IPS DF 6.9 (cell line): Measurements from ENCODE around the gene RAB13.

Experiments
- DNase-seq: peaks from one replicate; pipeline ENCODE4 v3.0.0-alpha.2; 2013; ENCODE audit warnings: low read depth, low spot score
- H3K27ac ChIP-seq: one replicate; pipeline ENCODE4 v1.5.1; 2013; ENCODE audit warnings: low read length, control low read depth
- H3K27me3 ChIP-seq: 2 replicates; pipeline ENCODE4 v1.6.1; 2013; ENCODE audit warnings: mild to moderate bottlenecking, low read length; ENCODE audit not compliant: control insufficient read depth, insufficient read depth
- H3K36me3 ChIP-seq: 2 replicates; pipeline ENCODE4 v1.6.1; 2013; ENCODE audit warnings: low read length; ENCODE audit not compliant: control insufficient read depth, insufficient read depth
- H3K4me1 ChIP-seq: 2 replicates; pipeline ENCODE4 v1.6.1; 2013; ENCODE audit warnings: low read length; ENCODE audit not compliant: control insufficient read depth, insufficient read depth
- H3K4me3 ChIP-seq: 2 replicates; pipeline ENCODE4 v1.5.1; 2013; ENCODE audit warnings: mild to moderate bottlenecking, low read length
- H3K9me3 ChIP-seq: 2 replicates; pipeline ENCODE4 v1.6.1; 2013; ENCODE audit warnings: low read length, inconsistent platforms; ENCODE audit not compliant: control insufficient read depth, insufficient read depth
- WGBS: extraction: QIAGEN DNeasy Blood & Tissue Kit; methylation state at CpG from one replicate; pipeline ENCODE4 v1.1.7; 2013; ENCODE audit warnings: mixed read lengths, missing lambda C conversion rate; ENCODE audit not compliant: insufficient read length, insufficient coverage; 5-methylcytosine and 5-hydroxymethylcytosine counted together

RAB13 gene

GRCh38 chr1:153967107-153967999 is 18.8 kb downstream of the RAB13 start, which contains the start of gene CREB3L4:
Gene CREB3L4, plus strand, starts transcription at chr1:153967902. Its CDS starts 624 bp downstream, at chr1:153968526.
- Histone ChIP-seq H3K4me3 (peak within 1 kb of the TSS; percentile 42; the same call in 1 of the 2 replicates), H3K4me1 (no peaks in the 10 kb centered on the region), H3K27me3 (no peaks in the 10 kb centered on the region), H3K27ac (peak within 1 kb of the TSS; percentile 13), H3K9me3 (no peaks in the 10 kb centered on the region), H3K36me3 (no peaks in the 10 kb centered on the region)
- no CpG with 5 or more reads among the region's 60 CpGs for WGBS
- DNase-seq, result peak; percentile 97

DNA sequence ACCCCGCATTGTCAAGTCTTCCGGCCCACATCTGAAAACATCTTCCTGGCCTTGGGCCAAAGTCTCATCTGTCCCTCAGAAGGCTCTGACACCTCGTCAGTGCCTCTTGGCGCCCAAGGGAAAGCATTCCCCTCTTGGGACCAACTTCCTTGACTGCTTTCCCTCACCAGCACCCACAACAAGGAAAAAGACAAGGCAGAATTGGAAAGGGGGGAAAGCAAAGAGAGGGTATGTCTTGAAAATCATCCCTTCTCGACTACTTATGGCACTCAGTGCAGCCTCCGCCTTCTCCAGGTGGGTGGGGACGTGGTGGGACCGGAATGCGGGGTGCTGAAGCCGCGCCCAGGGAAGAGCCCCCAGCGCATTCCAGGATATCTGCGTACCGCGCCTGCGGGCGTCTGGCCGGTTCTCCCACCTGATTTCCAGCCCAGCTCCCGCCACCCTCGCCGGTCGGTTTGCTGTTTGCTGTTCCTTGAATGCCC is 22.2 kb downstream of the RAB13 start:
- Histone ChIP-seq H3K27me3 (no peaks in the 10 kb centered on the region), H3K4me1 (no peaks in the 10 kb centered on the region; the same call in 1 of the 2 replicates), H3K9me3 (no peaks in the 10 kb centered on the region), H3K27ac (peak overlapping the region; percentile 36), H3K4me3 (peak overlapping the region; percentile 87; the same call in 1 of the 2 replicates), H3K36me3 (peaks cover 13% of the 10 kb centered on the region)
- WGBS, result no CpG with 5 or more reads among the region's 22 CpGs
- no peak for DNase-seq

GRCh38 chr1:153963030-153963849 is 22.9 kb downstream of the RAB13 start, which contains the start of gene SLC39A1:
Gene SLC39A1, minus strand, starts transcription at chr1:153963537. Its CDS starts 822 bp downstream, at chr1:153962715.
- WGBS, result no CpG with 5 or more reads among the region's 54 CpGs
- Histone ChIP-seq H3K4me3 (peak within 1 kb of the TSS; percentile 87), H3K9me3 (no peaks in the 10 kb centered on the region), H3K27ac (peak within 1 kb of the TSS; percentile 36), H3K4me1 (no peaks in the 10 kb centered on the region; the same call in 1 of the 2 replicates), H3K36me3 (peaks cover 13% of the 10 kb centered on the region), H3K27me3 (no peaks in the 10 kb centered on the region)
- DNase-seq, result peak; percentile 96

DNA sequence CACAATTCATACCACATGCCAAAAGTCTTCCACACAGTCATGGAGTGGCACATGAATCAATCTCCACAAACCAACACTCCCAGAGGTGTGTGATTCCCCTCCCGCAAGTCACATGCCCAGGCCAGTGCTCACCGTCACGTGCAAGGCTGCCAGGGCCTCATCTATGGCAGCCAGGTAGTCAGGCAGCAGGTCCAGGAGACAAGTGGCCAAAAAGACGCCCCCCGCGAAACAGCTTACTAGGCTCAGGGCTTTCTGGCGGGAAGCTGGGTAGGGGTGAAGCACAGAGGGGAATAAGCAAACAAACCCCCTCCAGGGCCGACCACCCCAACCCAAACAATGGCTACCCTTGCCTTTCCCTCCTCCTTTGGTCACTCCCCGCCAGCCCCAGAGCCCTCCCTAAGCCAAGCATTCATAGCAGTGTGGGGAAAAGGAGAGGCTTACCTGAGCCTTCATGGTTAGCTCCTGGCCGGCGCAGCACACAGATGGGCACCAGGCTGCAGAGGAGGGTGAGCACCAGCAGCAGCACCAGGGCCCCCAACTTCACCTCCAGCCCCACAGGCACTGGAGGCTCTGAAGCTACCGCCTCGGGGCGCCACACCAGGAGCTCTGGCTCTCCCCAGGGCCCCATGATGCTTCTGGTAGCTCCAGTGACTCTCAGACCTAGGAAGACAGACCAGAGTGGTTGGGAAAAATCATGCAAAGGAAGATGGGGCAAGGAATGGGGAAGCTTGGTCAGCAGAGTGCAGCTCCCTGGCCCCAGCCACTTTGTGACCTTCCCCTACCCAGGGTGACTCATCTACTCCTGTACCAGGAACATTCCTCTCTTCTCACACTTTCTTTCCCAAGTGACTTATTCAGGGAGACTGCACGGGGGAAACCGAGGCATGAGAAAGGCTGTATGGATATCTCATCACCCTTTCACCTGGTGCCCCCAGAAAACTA is 23.8 kb downstream of the RAB13 start:
- WGBS, result no CpG with 5 or more reads among the region's 16 CpGs
- no peak for DNase-seq
- Histone ChIP-seq H3K9me3 (no peaks in the 10 kb centered on the region), H3K4me1 (no peaks in the 10 kb centered on the region; the same call in 1 of the 2 replicates), H3K27me3 (no peaks in the 10 kb centered on the region), H3K4me3 (peak overlapping the region; percentile 87; the same call in 1 of the 2 replicates), H3K36me3 (peaks cover 13% of the 10 kb centered on the region), H3K27ac (no peak overlapping the region)

- no peak overlapping the region; the same call in 1 of the 2 replicates for H3K4me3 ChIP-seq
- peaks cover 13% of the 10 kb centered on the region for H3K36me3 ChIP-seq
- H3K27me3 ChIP-seq, result no peaks in the 10 kb centered on the region
- H3K4me1 ChIP-seq, result no peaks in the 10 kb centered on the region; the same call in 1 of the 2 replicates
- WGBS, result no CpG with 5 or more reads among the region's 4 CpGs
- no peak overlapping the region for H3K27ac ChIP-seq
- H3K9me3 ChIP-seq, result no peaks in the 10 kb centered on the region
- DNase-seq, result no peak
These were observed 24.7 kb downstream of the RAB13 start for GRCh38 chr1:153961421-153961820.

GRCh38 chr1:153960206-153960605 is 25.9 kb downstream of the RAB13 start:
- H3K27ac ChIP-seq, result no peak overlapping the region
- no peaks in the 10 kb centered on the region for H3K9me3 ChIP-seq
- H3K4me1 ChIP-seq, result no peaks in the 10 kb centered on the region; the same call in 1 of the 2 replicates
- peaks cover 13% of the 10 kb centered on the region for H3K36me3 ChIP-seq
- DNase-seq, result no peak
- H3K27me3 ChIP-seq, result no peaks in the 10 kb centered on the region
- H3K4me3 ChIP-seq, result no peak overlapping the region
- WGBS, result no CpG with 5 or more reads among the region's 11 CpGs

DNA sequence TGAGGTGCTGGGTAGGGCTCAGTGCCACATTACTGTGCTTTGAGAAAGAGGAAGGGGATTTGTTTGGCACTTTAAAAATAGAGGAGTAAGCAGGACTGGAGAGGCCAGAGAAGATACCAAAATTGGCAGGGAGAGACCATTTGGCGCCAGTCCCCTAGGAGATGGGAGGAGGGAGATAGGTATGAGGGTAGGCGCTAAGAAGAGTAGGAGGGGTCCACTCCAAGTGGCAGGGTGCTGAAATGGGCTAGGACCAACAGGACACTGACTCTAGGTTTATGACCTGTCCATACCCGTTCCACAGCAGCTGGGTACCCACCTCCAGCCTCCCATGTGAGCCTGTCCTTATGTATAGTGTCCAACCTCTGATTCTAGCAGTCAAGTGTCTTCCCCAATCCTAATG is 26.7 kb downstream of the RAB13 start:
- no peak overlapping the region for H3K27ac ChIP-seq
- no CpG with 5 or more reads among the region's 3 CpGs for WGBS

DNA sequence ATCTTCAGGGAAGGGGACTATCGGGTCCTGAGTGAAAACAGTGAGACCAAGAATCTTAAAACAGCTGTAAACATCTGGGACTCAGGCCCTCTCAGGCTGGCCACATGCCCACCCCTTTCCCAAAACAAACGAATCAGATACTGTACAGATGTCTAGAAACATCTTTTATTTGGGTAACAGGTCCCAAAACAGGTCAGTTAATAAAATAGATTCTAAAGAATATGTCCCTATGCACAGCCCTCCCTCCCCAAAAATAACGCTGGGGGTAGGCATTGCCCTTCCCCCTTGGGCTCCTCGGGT is 27.2 kb downstream of the RAB13 start:
- WGBS, result no CpG with 5 or more reads among the region's 4 CpGs
- DNase-seq, result no peak
- H3K4me3 ChIP-seq, result no peak overlapping the region; the same call in 1 of the 2 replicates
- peaks cover 13% of the 10 kb centered on the region for H3K36me3 ChIP-seq
- no peaks in the 10 kb centered on the region for H3K9me3 ChIP-seq
- H3K4me1 ChIP-seq, result no peaks in the 10 kb centered on the region; the same call in 1 of the 2 replicates
- H3K27me3 ChIP-seq, result no peaks in the 10 kb centered on the region
- H3K27ac ChIP-seq, result no peak overlapping the region

More for the DNA sequence above, 26.7 kb downstream of the RAB13 start:
- Histone ChIP-seq H3K36me3 (peaks cover 13% of the 10 kb centered on the region), H3K4me3 (no peak overlapping the region), H3K27me3 (no peaks in the 10 kb centered on the region), H3K4me1 (no peaks in the 10 kb centered on the region; the same call in 1 of the 2 replicates), H3K9me3 (no peaks in the 10 kb centered on the region)
- no peak for DNase-seq

DNA sequence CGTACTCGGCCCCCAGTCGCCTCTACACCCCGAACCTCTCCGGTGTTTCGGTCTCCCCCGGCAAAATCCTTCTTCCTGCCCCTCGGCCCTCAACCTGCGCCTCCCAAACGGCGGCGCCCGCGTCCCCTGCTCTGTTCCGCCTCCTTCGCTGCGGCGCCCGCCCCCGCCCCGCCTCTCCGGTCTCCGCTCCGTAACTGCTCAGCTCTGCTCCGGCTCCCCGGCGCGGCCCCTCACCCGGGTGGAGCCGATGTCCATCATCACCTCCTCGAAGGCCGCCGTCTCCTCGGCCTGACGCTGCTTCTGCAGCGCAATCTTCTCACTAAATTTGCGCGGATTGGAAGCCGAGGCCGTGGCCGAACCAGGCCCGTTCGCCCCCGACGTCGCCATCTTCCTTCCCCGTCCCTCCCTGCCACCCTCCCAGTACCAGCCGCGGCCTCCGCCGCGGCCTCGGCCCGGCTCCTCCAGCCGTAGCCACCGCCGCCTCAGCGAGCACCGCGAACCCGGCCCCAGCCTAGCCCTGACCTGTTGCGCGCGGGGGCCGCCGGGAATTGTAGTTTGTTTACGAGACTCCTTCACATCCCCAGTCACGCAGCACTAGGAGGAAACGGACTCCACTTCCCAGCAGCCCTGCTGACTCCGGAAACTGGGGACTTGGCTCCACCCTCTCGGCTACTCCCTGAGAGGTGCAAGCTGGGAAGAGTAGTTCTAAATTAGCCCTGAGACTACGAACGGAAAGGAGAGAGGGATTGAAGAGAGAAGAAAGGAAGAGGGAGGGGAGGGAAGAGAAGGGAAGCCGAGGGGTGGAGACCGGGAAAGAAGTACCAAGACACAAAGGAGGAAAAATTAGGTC is 27.8 kb downstream of the RAB13 start, which contains the start of gene CRTC2:
TSS of gene CRTC2 (minus strand) at position 502 of the 850 bp plus-strand sequence. CDS start at position 387, 115 bp downstream.
- H3K4me3 ChIP-seq, result peak within 1 kb of the TSS; percentile 84
- no peak within 1 kb of the TSS for H3K27ac ChIP-seq
- no CpG with 5 or more reads among the region's 75 CpGs for WGBS
- H3K9me3 ChIP-seq, result no peaks in the 10 kb centered on the region
- H3K4me1 ChIP-seq, result no peaks in the 10 kb centered on the region; the same call in 1 of the 2 replicates
- H3K36me3 ChIP-seq, result peaks cover 15% of the 10 kb centered on the region
- DNase-seq, result peak; percentile 99
- no peaks in the 10 kb centered on the region for H3K27me3 ChIP-seq
